NOMO-1 (cell line): ENCODE data around the gene GMDS.
"Not testable (repeated sequence)": the region's sequence is repeated elsewhere in the genome, so short reads cannot be mapped to it uniquely, and the experiment has no call there.

Experiments
- DNase-seq, 2 experiments: peaks; one replicate each; lab custom pipeline; 2025; ENCODE audit not compliant: unreplicated experiment in 2 of 2; lab: John Stamatoyannopoulos, UW

GMDS gene

GRCh38 chr6:1848752-1849151 is 396.7 kb downstream of the GMDS start:
- DNase-seq: no peak

- DNase-seq: no peak
Observed at GRCh38 chr6:1846611-1847010, 398.8 kb downstream of the GMDS start.

GRCh38 chr6:1845543-1845942 is 399.9 kb downstream of the GMDS start:
- DNase-seq: not testable (repeated sequence)

GRCh38 chr6:1842334-1842733 is 403.1 kb downstream of the GMDS start:
- DNase-seq: no peak

DNA sequence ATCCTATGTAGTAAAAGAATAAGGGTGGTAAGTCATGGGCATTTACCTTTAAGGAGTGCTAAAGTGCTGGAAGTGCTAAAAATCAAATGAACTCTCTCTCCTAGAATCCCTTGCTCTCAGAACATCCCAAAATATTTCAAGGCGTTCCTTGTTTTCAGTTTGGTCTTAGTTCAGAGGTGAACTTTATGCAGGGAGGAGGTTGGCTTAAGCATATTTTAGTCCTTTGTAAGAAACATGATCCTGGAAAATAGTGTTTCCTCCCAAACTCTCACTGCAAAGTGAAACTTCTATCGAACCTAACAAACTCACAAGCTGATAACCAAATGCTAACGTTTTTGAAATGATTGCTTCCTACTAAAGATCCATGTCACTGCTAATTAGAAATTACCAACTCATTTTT is 404.3 kb downstream of the GMDS start:
- DNase-seq: no peak

DNA sequence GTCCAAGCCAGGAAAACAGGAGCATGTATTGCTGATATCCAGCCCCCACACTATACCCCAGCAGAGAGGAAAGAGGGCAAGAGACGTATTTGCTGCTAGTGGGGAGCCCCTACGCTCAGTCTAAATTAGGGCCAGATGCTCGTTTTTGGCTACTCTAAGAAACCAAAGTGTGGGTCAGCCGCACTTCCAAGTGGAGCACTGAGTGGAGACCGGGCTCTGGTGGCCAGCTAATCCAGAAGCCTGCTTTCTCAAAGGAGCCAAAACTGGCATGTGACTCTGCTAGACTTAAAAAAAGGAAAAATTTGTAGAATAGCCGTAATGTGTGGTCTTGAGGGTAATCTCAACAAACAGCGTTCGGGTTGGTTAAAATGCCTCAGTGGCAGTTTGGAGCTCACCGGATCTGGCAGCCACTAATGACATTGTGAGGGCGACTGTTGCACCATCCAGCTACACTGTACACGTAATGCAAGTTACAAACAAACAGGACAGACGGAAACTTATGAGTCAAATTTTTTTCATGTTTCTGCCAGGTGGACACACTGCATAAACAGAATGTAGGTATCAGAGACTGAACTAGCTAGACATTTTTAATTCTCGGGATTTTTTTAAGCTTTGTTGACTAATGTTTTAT is 404.8 kb downstream of the GMDS start:
- DNase-seq: no peak

- DNase-seq: no peak
Observed at GRCh38 chr6:1839361-1839760, 406.0 kb downstream of the GMDS start.

DNA sequence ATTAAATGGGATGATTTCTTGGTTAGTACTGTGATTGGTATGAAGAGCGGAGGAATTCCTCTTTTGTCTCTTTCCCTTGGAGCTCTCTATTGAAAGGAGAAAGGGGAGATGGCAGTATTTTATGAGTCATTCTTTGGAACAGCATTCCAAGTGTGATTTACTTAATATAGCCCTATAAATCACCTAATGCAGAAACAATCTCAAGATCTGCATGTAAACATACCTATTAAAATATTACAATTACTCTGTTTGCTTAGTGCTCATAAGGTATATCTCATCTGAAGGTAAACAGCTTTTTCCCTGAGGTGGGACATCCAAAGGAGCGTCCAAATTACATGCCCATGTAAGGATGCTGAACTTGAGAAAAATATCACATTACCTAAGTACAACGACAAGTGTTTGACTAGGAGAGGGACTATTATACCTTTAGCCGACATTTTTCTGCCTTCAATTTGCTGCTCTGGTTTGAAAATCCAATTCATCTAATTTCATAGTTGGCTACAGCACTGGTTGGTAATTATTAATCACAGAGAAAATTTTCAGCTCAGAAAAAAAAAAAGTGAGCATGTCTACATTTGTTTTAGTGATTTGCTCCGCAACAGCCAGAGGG is 406.7 kb downstream of the GMDS start:
- DNase-seq: no peak

GRCh38 chr6:1837826-1838225 is 407.6 kb downstream of the GMDS start:
- no peak for DNase-seq

GRCh38 chr6:1836690-1837089 is 408.7 kb downstream of the GMDS start:
- no peak for DNase-seq

DNA sequence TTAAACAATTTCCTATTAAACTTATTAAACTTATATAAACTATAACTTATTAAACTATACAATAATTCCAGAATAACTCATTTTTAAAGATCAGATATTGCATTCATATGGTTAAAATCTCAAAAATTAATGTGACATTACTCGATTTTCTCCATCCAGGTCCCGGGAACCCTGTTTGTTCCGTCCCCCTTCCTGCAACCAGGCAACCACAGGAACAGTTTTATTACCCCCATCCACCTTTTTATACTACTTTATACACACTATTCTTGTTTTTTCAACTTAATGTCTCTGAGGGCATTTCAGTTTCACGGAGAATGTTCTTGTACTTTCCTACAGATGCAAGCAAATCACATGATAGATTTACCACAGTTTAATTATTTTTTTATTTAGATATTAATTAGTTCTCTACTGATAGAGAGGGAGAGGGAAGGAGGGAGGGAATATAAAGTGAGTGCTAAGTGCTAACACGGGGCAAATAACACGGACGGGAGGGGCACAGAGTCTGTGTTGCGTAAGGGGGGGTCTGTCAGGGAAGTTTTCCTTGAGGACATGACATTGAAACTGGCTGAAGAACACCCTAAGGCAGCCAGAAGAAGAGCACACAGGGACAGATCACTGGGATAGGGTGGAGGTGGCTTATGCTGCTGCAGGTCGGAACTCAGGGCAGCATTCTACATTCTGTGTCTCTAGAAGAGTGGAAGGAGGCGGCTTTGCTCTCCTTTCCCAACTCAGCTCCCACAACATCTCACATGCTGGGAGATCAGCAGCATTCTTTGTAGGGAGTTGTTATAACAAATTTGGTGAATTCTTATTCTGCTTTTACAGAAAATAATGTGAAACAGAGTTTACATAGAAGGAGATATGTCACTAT is 410.5 kb downstream of the GMDS start:
- no peak for DNase-seq

GRCh38 chr6:1834207-1834606 is 411.2 kb downstream of the GMDS start:
- no peak for DNase-seq

- no peak for DNase-seq
Observed at GRCh38 chr6:1832844-1833787, 412.3 kb downstream of the GMDS start.

GRCh38 chr6:1832358-1832757 is 413.0 kb downstream of the GMDS start:
- DNase-seq: no peak

- DNase-seq: no peak
Observed at GRCh38 chr6:1827984-1828793, 417.2 kb downstream of the GMDS start.

- no peak for DNase-seq
Observed at GRCh38 chr6:1825926-1826325, 419.5 kb downstream of the GMDS start.

- peak in 1 of 2 experiments; percentile 6 for DNase-seq
Observed at GRCh38 chr6:1825277-1825676, 420.1 kb downstream of the GMDS start.

- DNase-seq: no peak
Observed at GRCh38 chr6:1821513-1822183, 423.8 kb downstream of the GMDS start.

DNA sequence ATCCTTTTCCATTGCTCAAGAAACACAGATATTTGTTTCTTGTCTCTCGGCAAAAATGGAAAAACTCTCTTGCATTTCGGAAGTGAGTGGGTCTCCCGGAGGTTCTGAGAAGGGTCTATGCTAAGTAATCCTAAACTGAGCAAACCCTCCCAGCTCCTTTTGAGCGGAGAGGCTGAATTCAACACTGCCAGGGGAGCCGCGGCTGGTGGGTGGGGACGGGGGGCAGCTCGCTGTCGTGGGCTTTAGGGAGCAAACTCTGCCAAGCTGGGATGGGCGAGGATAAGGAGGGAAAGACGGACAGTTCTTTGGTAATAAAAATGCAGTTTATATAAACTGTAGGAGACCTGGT is 424.3 kb downstream of the GMDS start:
- no peak for DNase-seq

- no peak for DNase-seq
Observed at GRCh38 chr6:1820714-1821113, 424.7 kb downstream of the GMDS start.
